Glutamatergic neuron (in vitro differentiated cells): ENCODE data around the gene DUS3L. TPM values are rescaled to one million over a fixed set of nuclear protein-coding genes. Genes with fewer than 3 reads are reported as not detected.

Source experiments
- DNase-seq: peaks from one replicate; pipeline ENCODE4 v3.0.0; 2022
- H3K27ac Mint-ChIP-seq: one replicate; pipeline ENCODE4 v1.8.0; 2020; ENCODE audit warnings: mild to moderate bottlenecking, mixed read lengths, inconsistent platforms; ENCODE audit not compliant: unreplicated experiment
- H3K27me3 Mint-ChIP-seq: one replicate; pipeline ENCODE4 v1.8.0; 2020; ENCODE audit warnings: mild to moderate bottlenecking, moderate library complexity, mixed read lengths, inconsistent platforms; ENCODE audit not compliant: unreplicated experiment
- H3K36me3 Mint-ChIP-seq: one replicate; pipeline ENCODE4 v1.8.0; 2020; ENCODE audit warnings: mild to moderate bottlenecking, mixed read lengths, inconsistent platforms; ENCODE audit not compliant: unreplicated experiment
- H3K4me1 Mint-ChIP-seq: one replicate; pipeline ENCODE4 v1.8.0; 2020; ENCODE audit warnings: mild to moderate bottlenecking, low read depth, mixed read lengths, inconsistent platforms; ENCODE audit not compliant: unreplicated experiment
- H3K4me3 Mint-ChIP-seq: one replicate; pipeline ENCODE4 v1.8.0; 2020; ENCODE audit warnings: mild to moderate bottlenecking, mixed read lengths, inconsistent platforms; ENCODE audit not compliant: unreplicated experiment
- H3K9me3 Mint-ChIP-seq: one replicate; pipeline ENCODE4 v1.8.0; 2020; ENCODE audit warnings: mild to moderate bottlenecking, moderate library complexity, mixed read lengths, inconsistent platforms; ENCODE audit not compliant: unreplicated experiment
- total RNA-seq: library from RNA; stranded (reverse); fragmentation: NEBNext Ultra II Directional; extraction: Animal tissue kit (Norgen Biotek cat#: 25700); gene quantifications from one replicate; pipeline ENCODE4 v1.2.1, GENCODE V29; 2021; ENCODE audit not compliant: unreplicated experiment
- TF ChIP-seq, protein P1 (sequence below): fragments of 200-600 bp; sonication (generic); IDR thresholded peaks from one replicate; pipeline ENCODE4 v1.5.0; 2021; ENCODE audit not compliant: partially characterized antibody, unreplicated experiment

Gene DUS3L
- total RNA-seq, 1 donor from 2014 or later = 22.4 TPM

DNA sequence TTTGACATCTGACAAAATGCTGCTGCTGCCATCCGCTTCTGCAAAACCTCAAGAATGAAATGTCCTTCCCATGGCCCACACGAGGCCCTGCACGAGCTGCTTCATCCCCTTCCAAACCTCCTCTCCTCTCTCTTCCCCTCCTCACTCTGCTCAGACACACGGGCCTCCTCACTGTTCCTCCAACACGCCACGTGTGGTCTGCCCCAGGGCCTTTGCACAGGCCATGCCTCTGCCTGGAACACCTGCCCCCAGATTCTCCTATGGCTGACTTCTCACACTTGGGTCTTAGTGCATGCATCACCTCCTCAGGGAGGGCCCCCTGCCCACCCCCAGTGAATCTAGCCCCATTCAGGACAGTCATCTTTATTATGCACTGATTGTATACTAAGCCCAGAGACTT lies 29.8 kb upstream of the DUS3L start:
- Mint-ChIP-seq H3K27ac (no peak overlapping the region), H3K27me3 (peaks cover 5% of the 10 kb centered on the region), H3K4me1 (no peaks in the 10 kb centered on the region), H3K4me3 (no peak overlapping the region), H3K36me3 (no peaks in the 10 kb centered on the region), H3K9me3 (peaks cover 6% of the 10 kb centered on the region)
- DNase-seq = no peak
- TF ChIP-seq, protein P1, sequence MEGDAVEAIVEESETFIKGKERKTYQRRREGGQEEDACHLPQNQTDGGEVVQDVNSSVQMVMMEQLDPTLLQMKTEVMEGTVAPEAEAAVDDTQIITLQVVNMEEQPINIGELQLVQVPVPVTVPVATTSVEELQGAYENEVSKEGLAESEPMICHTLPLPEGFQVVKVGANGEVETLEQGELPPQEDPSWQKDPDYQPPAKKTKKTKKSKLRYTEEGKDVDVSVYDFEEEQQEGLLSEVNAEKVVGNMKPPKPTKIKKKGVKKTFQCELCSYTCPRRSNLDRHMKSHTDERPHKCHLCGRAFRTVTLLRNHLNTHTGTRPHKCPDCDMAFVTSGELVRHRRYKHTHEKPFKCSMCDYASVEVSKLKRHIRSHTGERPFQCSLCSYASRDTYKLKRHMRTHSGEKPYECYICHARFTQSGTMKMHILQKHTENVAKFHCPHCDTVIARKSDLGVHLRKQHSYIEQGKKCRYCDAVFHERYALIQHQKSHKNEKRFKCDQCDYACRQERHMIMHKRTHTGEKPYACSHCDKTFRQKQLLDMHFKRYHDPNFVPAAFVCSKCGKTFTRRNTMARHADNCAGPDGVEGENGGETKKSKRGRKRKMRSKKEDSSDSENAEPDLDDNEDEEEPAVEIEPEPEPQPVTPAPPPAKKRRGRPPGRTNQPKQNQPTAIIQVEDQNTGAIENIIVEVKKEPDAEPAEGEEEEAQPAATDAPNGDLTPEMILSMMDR = no peak

DNA sequence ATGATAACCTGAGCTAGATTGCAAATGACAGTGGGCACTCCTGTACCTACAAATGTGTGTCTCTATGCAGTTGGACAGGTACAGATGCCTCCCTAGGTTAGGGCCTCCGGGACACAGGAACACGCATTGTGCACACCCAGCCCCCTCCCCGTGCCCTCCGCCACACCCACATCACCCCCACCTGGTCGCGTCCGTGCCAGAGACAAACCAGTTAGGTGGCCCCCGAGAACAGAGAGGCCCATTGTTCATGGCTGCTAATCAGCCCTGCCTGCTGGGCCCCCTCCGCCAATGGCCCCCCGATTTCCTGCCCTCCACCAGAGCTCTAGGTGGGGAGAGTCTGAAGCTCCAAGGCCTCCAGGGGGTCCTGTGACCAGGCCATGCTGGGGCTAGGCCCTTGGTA lies 27.6 kb upstream of the DUS3L start:
- H3K27ac Mint-ChIP-seq = no peak overlapping the region
- H3K27me3 Mint-ChIP-seq = peaks cover 5% of the 10 kb centered on the region
- peaks cover 6% of the 10 kb centered on the region for H3K9me3 Mint-ChIP-seq
- TF ChIP-seq, protein P1 = no peak
- H3K36me3 Mint-ChIP-seq = no peaks in the 10 kb centered on the region
- peaks cover 3% of the 10 kb centered on the region for H3K4me1 Mint-ChIP-seq
- no peak for DNase-seq
- H3K4me3 Mint-ChIP-seq = no peak overlapping the region

DNA sequence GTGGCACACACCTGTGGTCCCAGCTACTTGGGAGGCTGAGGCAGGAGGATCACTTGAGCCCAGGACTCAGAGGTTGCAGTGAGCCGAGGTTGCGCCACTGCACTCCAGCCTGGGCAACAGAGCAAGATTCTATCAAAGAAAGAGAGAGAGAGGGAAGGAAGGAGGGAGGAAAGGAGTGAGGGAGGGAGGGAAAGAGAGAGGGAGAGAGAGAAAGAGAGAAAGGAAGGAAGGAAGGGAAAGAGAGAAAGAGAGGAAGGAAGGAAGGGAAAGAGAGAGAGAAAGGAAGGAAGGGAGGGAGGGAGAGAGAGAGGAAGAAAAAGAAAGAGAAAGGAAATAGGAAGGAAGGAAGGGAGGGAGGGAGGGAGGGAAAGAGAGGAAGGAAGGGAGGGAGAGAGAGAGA lies 26.3 kb upstream of the DUS3L start:
- no peak for DNase-seq
- Mint-ChIP-seq H3K4me1 (peaks cover 3% of the 10 kb centered on the region), H3K4me3 (no peak overlapping the region), H3K9me3 (peaks cover 6% of the 10 kb centered on the region), H3K27me3 (peaks cover 5% of the 10 kb centered on the region), H3K36me3 (no peaks in the 10 kb centered on the region), H3K27ac (no peak overlapping the region)
- TF ChIP-seq, protein P1 = no peak

DNA sequence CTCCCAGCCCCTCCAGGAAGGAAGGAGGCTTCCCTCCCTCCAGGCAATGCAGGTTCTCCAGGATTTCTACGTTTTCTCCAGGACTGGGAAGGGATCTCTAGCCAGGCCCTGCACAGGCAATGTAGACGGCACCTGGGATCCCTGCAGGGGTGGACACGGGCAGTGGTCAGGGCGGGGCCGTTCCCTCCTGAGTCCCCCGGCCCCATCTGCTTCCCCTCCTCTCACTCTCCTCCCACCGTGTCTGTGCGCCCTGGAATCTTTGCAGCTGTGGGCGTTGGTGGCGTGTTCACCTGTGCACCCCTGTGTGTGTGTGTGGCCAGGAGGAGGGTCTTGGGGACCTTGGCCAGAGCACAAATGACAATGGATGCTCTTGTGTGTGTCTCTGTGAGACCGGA lies 23.9 kb upstream of the DUS3L start:
- H3K9me3 Mint-ChIP-seq = no peaks in the 10 kb centered on the region
- no peak overlapping the region for H3K4me3 Mint-ChIP-seq
- TF ChIP-seq, protein P1 = no peak
- no peaks in the 10 kb centered on the region for H3K36me3 Mint-ChIP-seq
- peaks cover 3% of the 10 kb centered on the region for H3K27me3 Mint-ChIP-seq
- peaks cover 3% of the 10 kb centered on the region for H3K4me1 Mint-ChIP-seq
- H3K27ac Mint-ChIP-seq = no peak overlapping the region
- no peak for DNase-seq

DNA sequence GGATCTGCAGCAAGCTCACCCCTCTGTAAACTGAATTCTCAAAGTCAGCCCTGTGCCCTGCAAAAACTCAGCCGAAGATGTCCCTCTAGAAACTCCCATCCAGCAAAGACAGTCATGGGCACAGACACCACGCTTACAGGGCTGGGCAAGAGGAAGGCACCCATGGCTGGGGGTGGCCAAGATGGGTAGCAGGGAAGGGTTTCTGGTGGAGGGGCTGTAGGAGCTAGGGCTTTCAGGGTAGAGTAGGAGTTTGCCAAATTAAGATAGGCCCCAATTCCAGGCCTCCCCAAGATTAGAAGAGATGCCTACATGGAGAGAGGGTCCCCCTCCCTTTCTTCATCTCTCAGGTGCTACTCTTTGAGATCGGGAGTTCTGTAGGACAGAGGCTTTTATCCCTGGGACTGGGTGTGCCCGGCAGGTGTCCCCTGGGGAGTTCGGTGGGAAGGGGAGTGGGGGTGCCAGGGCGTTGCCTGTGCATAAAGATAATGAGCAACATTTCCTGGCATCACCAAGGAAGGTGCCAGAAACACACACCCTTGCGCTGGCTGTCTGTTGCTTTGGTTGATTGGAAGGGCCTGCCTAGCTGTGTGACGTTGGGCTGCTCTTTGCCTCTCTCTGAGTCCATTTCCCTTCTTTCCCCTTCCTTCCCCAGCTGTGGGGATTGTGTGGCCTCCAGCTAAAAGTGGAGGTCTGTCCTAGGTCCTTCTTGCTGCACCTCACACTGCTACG lies 23.3 kb upstream of the DUS3L start:
- H3K36me3 Mint-ChIP-seq = no peaks in the 10 kb centered on the region
- peaks cover 3% of the 10 kb centered on the region for H3K4me1 Mint-ChIP-seq
- TF ChIP-seq, protein P1 = no peak
- peaks cover 3% of the 10 kb centered on the region for H3K27me3 Mint-ChIP-seq
- H3K27ac Mint-ChIP-seq = no peak overlapping the region
- DNase-seq = no peak
- H3K9me3 Mint-ChIP-seq = peaks cover 3% of the 10 kb centered on the region
- H3K4me3 Mint-ChIP-seq = no peak overlapping the region
